GM19240 (cell line): Measurements from ENCODE around the gene NOSIP.

ENCODE experiments used
- DNase-seq: peaks from one replicate; pipeline ENCODE4 v3.0.0; 2011; ENCODE audit warnings: low spot score; ENCODE audit not compliant: insufficient read length

The NOSIP gene

GRCh38 chr19:49507803-49508494 lies 72.4 kb downstream of the NOSIP start:
- DNase-seq = no peak

DNA sequence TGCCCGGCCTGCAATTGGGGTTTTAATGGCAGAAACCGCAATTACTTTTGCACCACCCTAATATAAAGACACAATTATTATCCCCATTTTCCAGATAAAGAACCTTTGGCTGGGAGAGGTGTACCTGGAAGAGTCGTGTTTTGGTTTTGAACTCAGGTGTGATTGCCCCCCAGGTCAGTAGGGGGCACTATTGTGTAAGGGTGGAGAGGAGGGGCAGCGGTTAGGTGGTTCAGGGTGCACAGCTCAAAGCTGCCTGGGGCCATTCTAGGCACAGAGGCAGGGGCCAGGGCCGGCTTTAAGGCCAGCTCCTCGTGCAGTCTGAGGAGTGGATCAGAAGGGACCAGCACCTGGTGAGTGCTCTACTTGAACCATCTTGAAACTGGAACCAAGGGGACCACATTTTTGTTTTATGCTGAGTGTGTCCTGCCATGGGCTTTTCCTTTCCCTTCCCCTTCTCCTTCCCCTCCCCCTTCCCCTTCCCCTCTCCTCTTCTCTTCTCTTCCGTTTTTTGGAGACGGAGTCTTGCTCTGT lies 73.7 kb downstream of the NOSIP start:
- peak; percentile 71 for DNase-seq
